Effector memory CD4-positive, alpha-beta T cell (primary cell): ENCODE measurements around the gene MAP3K13.

Source experiments
- DNase-seq, 3 donors: peaks; one replicate each; pipeline ENCODE4 v3.0.0-alpha.2; 2020
- H3K27ac ChIP-seq: 2 replicates; pipeline ENCODE4 v1.7.0; 2013; ENCODE audit warnings: mild to moderate bottlenecking, low read length, moderate library complexity; ENCODE audit not compliant: insufficient read depth, poor library complexity, severe bottlenecking
- H3K27me3 ChIP-seq: replicated peaks from 2 replicates; pipeline ENCODE4 v1.7.0; 2013; ENCODE audit warnings: mild to moderate bottlenecking, low read length; ENCODE audit not compliant: insufficient read depth, control insufficient read depth, poor library complexity, severe bottlenecking
- H3K36me3 ChIP-seq: 2 replicates; pipeline ENCODE4 v1.7.0; 2013; ENCODE audit warnings: mild to moderate bottlenecking, low read length, moderate library complexity; ENCODE audit not compliant: control insufficient read depth, insufficient read depth
- H3K4me1 ChIP-seq: 2 replicates; pipeline ENCODE4 v1.7.0; 2013; ENCODE audit warnings: low read length, mild to moderate bottlenecking; ENCODE audit not compliant: control insufficient read depth, insufficient read depth, poor library complexity, severe bottlenecking
- H3K4me3 ChIP-seq: 2 replicates; pipeline ENCODE4 v1.7.0; 2013; ENCODE audit warnings: low read length, low read depth, mild to moderate bottlenecking; ENCODE audit not compliant: insufficient read depth, poor library complexity, severe bottlenecking
- H3K9me3 ChIP-seq: 2 replicates; pipeline ENCODE4 v1.7.0; 2013; ENCODE audit warnings: mild to moderate bottlenecking, low read length, moderate library complexity; ENCODE audit not compliant: control insufficient read depth

Gene MAP3K13

DNA sequence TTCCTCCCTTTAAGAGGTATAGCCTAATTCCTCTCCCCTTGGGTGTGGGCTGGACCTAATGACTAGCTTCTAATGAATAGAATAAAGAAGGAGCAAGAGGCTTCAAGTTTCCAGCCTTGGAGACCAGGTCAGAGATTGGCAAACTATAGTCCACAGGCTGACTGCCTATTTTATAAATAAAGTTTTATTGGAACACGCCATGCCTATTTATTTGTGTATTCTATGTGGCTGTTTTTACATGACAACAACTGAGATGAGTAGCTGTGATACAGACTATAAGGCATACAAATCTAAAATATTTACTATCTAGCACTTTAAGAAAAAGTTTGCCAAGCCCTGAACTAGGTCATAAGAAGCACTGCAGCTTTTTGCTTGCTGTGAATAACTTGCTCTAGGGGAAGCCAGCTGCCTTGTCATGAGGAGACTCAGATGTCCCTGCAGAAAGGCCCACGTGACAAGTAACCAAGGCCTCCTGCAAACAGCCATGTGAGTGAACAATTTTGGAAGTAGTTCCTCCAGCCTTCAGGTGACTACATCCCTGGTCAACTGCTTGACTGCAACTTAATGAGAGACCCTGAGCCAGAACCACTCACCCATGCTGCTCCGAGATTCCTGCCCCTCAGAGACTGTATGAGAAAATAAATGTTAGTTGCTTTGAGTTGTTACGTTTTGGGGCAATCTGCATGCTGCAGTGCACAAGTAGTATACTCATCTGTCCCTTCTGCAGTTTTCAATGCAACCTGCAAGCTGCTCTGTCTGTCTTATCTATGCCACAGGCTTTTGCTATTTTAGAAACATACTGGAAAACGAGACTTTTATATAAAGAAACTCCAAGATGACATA, 21.1 kb upstream of the MAP3K13 start:
- Histone ChIP-seq H3K36me3 (no peaks in the 10 kb centered on the region), H3K9me3 (no peaks in the 10 kb centered on the region), H3K4me3 (no peak overlapping the region), H3K27ac (no peak overlapping the region), H3K27me3 (no peaks in the 10 kb centered on the region), H3K4me1 (no peaks in the 10 kb centered on the region)
- no peak for DNase-seq

DNA sequence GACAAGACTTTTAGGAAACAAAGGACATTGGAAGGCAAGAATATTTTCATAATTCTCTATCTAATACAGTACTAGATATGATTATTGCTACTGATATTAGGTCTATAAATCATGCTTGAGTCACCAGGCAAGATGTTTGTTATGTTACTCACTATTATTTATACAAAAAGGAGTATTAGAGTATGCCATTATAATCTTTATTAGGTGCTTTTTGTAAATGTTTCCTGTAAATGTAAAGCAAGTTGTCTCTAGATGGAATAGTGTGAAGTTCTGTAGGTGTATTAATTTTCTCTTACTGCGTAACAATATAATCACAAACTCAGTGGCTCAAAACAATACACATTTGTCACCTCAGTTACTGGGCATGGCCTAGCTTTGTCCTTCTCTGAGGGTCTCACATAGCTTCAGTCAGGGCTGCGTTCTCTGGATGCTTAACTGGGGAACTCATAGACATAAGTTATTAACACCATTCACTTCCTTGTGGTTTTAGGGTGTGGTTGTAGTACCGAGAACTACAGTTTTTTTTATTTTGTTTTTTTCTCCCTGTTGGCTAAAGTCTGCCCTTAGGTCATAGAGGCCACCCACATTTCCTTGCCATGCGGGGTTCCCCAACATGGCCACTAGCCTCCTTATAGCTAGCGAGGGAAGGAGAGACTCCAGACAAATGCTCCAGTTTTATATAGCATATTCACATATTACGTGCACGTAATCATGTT, 20.3 kb upstream of the MAP3K13 start:
- Histone ChIP-seq H3K4me3 (no peak overlapping the region), H3K27me3 (no peaks in the 10 kb centered on the region), H3K36me3 (no peaks in the 10 kb centered on the region), H3K9me3 (no peaks in the 10 kb centered on the region), H3K27ac (no peak overlapping the region), H3K4me1 (no peaks in the 10 kb centered on the region)
- DNase-seq = no peak

DNA sequence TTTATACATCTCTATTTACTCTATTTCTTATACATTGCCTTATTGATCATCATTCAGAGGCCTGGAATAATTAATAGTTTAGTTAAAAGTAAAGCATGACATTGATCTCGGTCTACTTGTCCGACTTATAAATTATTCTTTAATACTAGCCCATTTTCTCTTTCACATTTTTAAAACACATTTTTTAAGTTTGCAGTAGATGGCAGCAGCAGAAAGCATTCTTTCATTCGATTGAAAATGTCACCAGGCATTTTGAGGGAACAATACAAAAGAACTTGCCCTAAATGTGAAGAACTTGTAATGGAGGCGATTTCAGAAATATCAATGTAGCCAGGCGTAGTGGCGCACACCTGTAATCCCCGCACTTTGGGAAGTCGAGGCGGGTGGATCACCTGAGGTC, 15.5 kb upstream of the MAP3K13 start:
- Histone ChIP-seq H3K36me3 (no peaks in the 10 kb centered on the region), H3K27me3 (no peaks in the 10 kb centered on the region), H3K27ac (no peak overlapping the region), H3K9me3 (no peaks in the 10 kb centered on the region), H3K4me3 (no peak overlapping the region), H3K4me1 (no peaks in the 10 kb centered on the region)
- no peak for DNase-seq

DNA sequence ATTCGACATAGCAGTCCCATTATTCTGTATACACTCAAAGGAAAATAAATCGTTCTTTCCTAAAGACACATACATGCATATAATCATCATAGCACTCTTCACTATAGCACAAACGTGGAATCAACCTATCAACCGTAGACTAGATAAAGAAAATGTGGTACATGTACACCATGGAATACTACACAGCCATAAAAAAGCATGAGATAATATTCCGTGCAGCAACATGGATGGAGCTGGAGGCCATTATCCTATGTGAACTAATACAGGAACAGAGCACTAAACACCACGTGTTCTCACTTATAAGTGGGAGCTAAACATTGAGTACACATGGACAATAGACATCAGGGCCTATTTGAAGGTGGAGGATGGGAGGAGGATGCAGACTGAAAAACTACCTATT, 12.1 kb upstream of the MAP3K13 start:
- Histone ChIP-seq H3K9me3 (no peaks in the 10 kb centered on the region), H3K4me3 (no peak overlapping the region)
- DNase-seq = no peak

DNA sequence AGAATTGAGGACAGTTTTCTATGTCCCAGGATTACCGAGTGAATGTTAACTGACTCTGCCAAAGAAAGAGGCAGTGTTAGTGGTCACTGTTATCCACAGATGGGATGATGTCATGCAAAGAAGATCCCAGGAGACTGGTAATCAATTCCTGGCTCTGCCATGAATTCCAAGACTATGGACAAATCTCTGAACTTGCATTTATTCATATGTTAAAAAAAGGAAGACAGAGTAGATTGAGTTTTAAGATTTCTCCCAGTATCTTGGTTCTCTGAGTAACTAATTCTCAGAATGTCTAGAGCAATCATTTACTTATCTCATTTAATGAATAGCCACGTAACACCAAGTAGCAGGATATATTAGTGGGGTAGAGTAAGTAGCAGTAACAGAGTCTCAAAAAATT, 11.5 kb upstream of the MAP3K13 start:
- Histone ChIP-seq H3K36me3 (no peaks in the 10 kb centered on the region), H3K4me3 (no peak overlapping the region), H3K9me3 (no peaks in the 10 kb centered on the region), H3K27ac (no peak overlapping the region), H3K27me3 (no peaks in the 10 kb centered on the region), H3K4me1 (no peaks in the 10 kb centered on the region)
- DNase-seq = no peak

More for the DNA sequence above, 12.1 kb upstream of the MAP3K13 start:
- no peaks in the 10 kb centered on the region for H3K27me3 ChIP-seq
- no peaks in the 10 kb centered on the region for H3K36me3 ChIP-seq
- H3K27ac ChIP-seq = no peak overlapping the region
- no peaks in the 10 kb centered on the region for H3K4me1 ChIP-seq

DNA sequence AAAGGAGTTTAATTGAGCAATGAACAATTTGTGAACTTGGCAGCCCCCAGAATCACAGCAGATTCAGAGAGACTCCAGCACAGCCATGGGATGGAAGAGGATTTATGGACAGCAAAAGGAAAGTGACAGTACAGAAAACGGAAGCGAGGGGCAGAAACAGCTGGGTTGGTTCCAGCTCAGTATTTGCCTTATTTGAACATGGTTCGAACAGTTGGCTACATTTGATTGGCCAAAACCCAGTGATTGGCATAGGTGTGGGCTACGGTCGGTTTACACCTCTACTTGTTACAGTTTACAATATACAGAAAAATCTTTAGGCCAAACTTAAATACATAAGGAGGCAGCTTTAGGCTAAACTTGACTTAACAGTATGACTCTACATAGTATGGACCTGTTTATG, 9.7 kb upstream of the MAP3K13 start:
- H3K4me3 ChIP-seq = no peak overlapping the region
- no peaks in the 10 kb centered on the region for H3K4me1 ChIP-seq
- H3K9me3 ChIP-seq = no peaks in the 10 kb centered on the region
- no peak overlapping the region for H3K27ac ChIP-seq
- H3K27me3 ChIP-seq = no peaks in the 10 kb centered on the region
- no peak for DNase-seq
- H3K36me3 ChIP-seq = no peaks in the 10 kb centered on the region

DNA sequence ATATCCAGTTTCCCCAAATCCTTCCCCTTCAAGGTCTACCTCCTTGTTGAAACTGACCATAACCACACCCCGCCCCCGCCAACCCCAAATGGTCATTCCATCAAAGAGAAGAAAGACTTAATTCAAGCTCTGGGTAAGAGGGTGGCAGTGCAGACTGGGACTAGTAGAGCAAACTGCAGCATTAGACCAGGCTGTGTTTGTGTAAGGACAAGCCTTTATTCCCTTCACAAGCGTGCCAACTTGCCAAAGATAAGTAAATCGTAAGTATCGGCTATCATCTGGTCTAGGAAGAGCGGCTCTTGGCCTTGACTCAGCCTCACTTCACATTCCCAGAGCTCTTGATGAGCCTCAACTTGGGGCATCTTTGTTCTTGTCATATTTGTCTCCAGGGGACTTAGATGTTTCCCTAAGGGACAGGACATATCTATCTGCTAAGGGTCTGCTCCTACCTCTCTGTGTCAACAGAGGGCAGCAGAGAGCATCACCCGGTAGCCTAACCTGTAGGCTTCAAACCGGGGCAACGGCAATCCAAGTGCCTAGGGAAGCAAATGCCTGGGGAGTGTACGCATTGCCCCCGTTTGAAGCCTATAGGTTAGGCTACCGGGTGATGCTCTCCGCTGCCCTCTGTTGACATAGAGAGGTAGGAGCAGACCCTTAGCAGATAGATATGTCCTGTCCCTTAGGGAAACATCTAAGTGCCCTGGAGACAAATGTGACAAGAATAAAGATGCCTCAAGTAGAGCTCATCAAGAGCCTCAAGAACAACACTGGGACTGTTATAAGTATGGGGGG, 8.9 kb upstream of the MAP3K13 start:
- Histone ChIP-seq H3K4me3 (no peak overlapping the region), H3K4me1 (no peaks in the 10 kb centered on the region), H3K36me3 (no peaks in the 10 kb centered on the region), H3K9me3 (no peaks in the 10 kb centered on the region), H3K27me3 (no peaks in the 10 kb centered on the region), H3K27ac (no peak overlapping the region)
- DNase-seq = peak in 2 of 3 donors; percentile 11

DNA sequence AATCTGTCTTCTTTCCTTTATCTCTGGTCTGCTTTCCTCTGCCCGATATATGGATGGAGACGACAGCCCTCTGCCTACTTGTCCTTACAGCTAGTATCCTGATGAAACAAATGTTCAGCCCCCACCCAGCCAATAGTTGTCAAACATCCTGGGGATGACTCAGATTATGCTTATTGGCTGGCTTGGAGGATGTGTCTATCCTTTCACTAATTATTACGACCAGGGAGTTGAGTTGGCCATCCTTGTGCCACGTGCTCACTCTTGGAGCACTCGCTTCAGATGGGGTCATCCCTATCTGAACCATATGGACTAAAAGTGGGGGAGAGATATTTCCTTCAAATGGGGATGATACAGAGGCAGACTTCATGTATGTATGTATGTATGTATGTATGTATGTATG, 6.4 kb upstream of the MAP3K13 start:
- H3K36me3 ChIP-seq = no peaks in the 10 kb centered on the region
- no peaks in the 10 kb centered on the region for H3K27me3 ChIP-seq
- H3K27ac ChIP-seq = no peak overlapping the region
- H3K4me3 ChIP-seq = no peak overlapping the region
- no peaks in the 10 kb centered on the region for H3K9me3 ChIP-seq
- no peak for DNase-seq
- H3K4me1 ChIP-seq = no peaks in the 10 kb centered on the region

DNA sequence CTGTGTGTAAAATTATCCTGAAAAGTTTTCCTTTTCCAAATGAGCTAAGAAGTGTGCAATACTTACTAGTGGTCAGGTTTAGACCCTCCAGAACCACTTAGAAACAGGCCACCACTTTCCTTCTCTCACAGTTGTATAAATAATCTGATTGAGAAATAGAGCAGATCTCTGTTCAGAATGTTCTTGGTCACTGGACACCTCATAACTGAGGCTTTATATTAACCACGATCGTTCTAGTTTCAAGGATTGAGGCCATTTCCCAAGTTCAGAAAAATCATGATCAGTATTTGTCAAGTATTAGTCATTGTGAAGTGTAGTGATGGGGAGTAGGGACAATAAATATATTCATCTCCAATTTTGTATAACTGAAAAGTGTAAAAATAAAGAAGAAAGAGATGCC, 1.0 kb upstream of the MAP3K13 start:
- no peak for DNase-seq
- no peaks in the 10 kb centered on the region for H3K36me3 ChIP-seq
- H3K27me3 ChIP-seq = no peaks in the 10 kb centered on the region
- no peak overlapping the region for H3K4me3 ChIP-seq
- no peak overlapping the region for H3K27ac ChIP-seq
- no peaks in the 10 kb centered on the region for H3K9me3 ChIP-seq
- peaks cover 9% of the 10 kb centered on the region for H3K4me1 ChIP-seq
